ENCODE results near the gene GATA6. TPM values are rescaled to one million over a fixed set of nuclear protein-coding genes. Genes with fewer than 3 reads are reported as not detected.

Gene GATA6
- total and polyA plus RNA-seq, 2 of the 13 experiments (the other 11 are each of a cell fraction or from before 2014, with no cell fraction given) = 0.84 to 3.2 TPM

- TF ChIP-seq ZNF275 (CRISPR knock-in tag; IDR thresholded peaks at IDR 0.05; ENCODE audit: borderline replicate concordance) (no peak), ZNF761 (CRISPR knock-in tag; conservative IDR thresholded peaks at IDR 0.05) (0 out of 2 replicates have a peak, but pooled peaks have one; percentile 35), FOXM1 (CRISPR knock-in tag; IDR thresholded peaks at IDR 0.05) (no peak), RORA (CRISPR knock-in tag; IDR thresholded peaks at IDR 0.05) (no peak), PCBP2 (optimal IDR thresholded peaks at IDR 0.05; ENCODE audit: low read depth, low read length, poor library complexity, severe bottlenecking) (no peak), CSRNP1 (CRISPR knock-in tag; IDR thresholded peaks at IDR 0.05) (no peak), MAFF (IDR thresholded peaks at IDR 0.05; ENCODE audit: low read depth, low read length) (no peak), ZNF556 (CRISPR knock-in tag; IDR thresholded peaks at IDR 0.05; ENCODE audit: borderline replicate concordance) (no peak), MXD1 (CRISPR knock-in tag; IDR thresholded peaks at IDR 0.05) (no peak), HDAC6 (IDR thresholded peaks at IDR 0.05; ENCODE audit: low read depth, low read length) (no peak), SATB2 (CRISPR knock-in tag; IDR thresholded peaks at IDR 0.05) (no peak), ZNF382 (CRISPR knock-in tag; IDR thresholded peaks at IDR 0.05; ENCODE audit: borderline replicate concordance) (no peak), MYNN (CRISPR knock-in tag; IDR thresholded peaks at IDR 0.05; ENCODE audit: low read depth) (no peak), SIX1 (CRISPR knock-in tag; IDR thresholded peaks at IDR 0.05; ENCODE audit: borderline replicate concordance) (no peak), TEAD3 (CRISPR knock-in tag; optimal IDR thresholded peaks at IDR 0.05; ENCODE audit: borderline replicate concordance) (peak; percentile 84), U2AF2 (IDR thresholded peaks at IDR 0.05; ENCODE audit: low read depth, low read length) (no peak), ZSCAN9 (CRISPR knock-in tag; IDR thresholded peaks at IDR 0.05; ENCODE audit: borderline replicate concordance) (no peak), NR3C1 (CRISPR knock-in tag; IDR thresholded peaks at IDR 0.05) (no peak), AGO2 (optimal IDR thresholded peaks at IDR 0.05; ENCODE audit: low read depth, low read length) (no peak), HNRNPH1 (optimal IDR thresholded peaks at IDR 0.05; ENCODE audit: low read depth, low read length) (no peak), MAX (IDR thresholded peaks at IDR 0.05) (0 out of 2 replicates have a peak, but pooled peaks have one; percentile 50), REXO4 (CRISPR knock-in tag; IDR thresholded peaks at IDR 0.05; ENCODE audit: borderline replicate concordance) (no peak), ZBTB21 (CRISPR knock-in tag; IDR thresholded peaks at IDR 0.05) (no peak), MEIS1 (CRISPR knock-in tag; IDR thresholded peaks at IDR 0.05; ENCODE audit: borderline replicate concordance) (no peak), CHD4 (IDR thresholded peaks at IDR 0.05; ENCODE audit: borderline replicate concordance, low read length) (no peak), ZNF552 (CRISPR knock-in tag; IDR thresholded peaks at IDR 0.05; ENCODE audit: borderline replicate concordance) (no peak)
These were observed 24.8 kb downstream of the GATA6 start (continued) for GRCh38 chr18:22194151-22194598.
